Measurements from ENCODE around the gene KDR.

GRCh38 chr4:55099816-55100215 is 25.6 kb downstream of the KDR start:
- TF ChIP-seq CTCF (IDR thresholded peaks at IDR 0.05) (no peak), POLR2A (IDR thresholded peaks at IDR 0.05) (no peak)
